Activated CD4-positive, CD25-positive, alpha-beta regulatory T cell treated with anti-CD3 and anti-CD28 coated beads, Interleukin-2, amount 50 U/mL, for 24 hours (primary cell): ENCODE data around the gene PYROXD2.

ENCODE experiments used
- ATAC-seq, 2 donors: fragments of 150-1000 bp; cut with Tn5 transposase; one replicate each; pipeline ENCODE4 v1.10.0; 2021; ENCODE audit warnings: mild to moderate bottlenecking in 1 of 2, moderate library complexity in 1 of 2

The PYROXD2 gene

GRCh38 chr10:98411768-98412167 lies 3.2 kb downstream of the PYROXD2 start:
- ATAC-seq: no peak

DNA sequence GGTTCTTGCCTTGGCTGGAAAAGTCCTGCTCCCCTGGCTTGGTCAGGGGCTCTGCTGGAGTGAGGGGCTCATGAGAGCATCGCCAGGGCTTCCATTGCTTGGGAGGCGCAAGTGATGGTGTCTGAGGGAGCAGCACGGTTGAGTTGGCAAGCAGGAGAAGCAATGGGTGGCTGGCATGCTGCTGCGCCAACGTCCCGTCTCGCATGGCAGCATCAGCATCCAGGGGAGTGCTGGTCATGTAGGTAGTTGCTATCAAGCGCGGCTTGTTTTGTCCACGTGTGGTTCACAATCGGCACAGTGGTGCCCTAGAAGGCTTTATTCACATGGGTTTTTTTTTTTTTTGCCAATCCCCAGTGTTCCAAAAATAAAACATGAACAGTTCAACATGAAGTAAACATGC lies 3.8 kb downstream of the PYROXD2 start:
- no peak for ATAC-seq

DNA sequence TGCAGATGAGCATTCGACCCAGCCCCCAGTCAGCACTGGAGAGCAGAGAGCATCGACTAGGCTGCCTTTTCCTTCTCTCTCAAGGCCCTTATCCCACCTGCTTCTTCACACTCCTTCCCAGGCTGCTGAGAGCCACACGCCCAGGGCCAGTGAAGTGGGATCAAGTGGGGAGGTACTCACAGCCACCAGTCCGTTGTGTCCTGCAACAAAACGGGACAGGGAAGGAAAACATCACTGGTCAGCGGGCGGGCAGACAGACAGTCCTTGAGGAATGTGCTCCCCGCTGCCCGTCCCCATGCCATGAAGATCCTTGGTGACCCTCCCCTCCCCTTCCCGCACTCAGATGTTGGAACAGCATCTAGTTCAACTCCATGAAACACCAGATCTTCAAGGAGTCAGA lies 4.2 kb downstream of the PYROXD2 start:
- no peak for ATAC-seq

DNA sequence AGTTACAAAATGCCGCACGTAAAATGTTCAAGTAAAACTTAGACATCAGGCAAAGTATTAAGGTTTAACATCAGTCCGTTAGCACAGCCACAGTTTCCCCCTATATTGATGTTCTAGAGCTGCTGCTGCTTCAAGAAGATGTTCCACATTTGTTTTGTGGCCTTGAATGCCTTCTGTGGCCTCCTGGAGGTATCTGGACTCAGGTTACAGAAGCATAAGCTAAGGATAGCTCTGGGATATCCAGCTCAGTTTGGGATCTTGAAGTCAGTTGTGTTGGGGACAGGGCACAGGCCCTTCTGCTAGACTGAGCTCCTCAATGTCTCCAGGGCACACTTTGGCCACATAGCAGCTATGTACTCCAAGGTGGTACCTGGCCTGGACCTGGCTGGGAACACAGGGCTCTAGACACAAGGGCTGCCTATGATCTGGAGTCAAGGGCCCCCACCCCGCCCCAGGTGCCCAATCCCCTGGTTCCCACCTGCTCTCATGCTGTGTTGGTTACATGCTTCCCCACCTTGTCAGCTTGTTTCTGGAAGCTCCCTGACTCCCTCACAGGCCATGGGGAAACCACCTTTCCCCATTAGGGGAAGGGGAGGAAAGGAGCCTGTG lies 4.7 kb downstream of the PYROXD2 start:
- ATAC-seq: no peak

DNA sequence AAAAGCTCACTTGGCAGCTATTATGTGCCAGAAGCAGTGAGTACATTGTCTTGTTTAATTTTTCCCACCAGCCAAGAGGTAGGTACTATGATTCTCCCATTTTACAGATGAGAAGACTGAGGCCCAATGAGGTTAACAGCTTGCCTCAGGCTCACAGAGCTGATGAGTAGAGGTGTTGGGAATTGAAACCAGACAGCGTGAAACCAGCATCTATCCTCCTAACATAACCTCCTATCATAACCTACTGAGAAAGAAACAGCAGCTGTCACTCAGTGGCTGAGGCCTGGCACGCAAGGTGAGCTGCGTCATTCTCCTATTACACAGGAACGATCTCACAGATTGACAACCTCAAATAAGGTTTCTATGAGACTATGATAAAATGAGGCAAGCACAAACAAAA lies 6.2 kb downstream of the PYROXD2 start:
- no peak for ATAC-seq

DNA sequence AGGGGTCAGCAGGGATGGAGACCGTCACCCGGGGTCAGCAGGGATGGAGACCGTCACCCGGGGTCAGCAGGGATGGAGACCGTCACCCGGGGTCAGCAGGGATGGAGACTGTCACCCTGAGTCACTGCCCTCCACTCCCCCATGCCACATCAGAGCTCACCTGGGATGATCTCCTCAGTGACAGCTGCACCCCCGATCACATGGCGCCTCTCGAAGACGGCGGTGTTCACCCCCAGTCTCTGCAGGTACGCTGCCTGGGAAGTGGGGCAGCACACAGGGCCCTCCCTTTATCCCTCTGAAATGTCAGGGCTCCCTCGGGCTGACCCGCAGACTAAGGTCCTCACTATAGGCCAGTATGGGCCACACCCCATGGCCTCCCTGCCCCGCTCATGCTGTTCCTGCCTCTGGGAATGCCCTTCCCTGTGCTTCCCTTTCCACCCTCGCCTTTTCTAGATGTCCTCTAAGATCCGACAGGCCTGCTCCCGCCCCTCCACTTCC lies 7.2 kb downstream of the PYROXD2 start:
- no peak for ATAC-seq

GRCh38 chr10:98407017-98407743 lies 7.8 kb downstream of the PYROXD2 start:
- no peak for ATAC-seq

DNA sequence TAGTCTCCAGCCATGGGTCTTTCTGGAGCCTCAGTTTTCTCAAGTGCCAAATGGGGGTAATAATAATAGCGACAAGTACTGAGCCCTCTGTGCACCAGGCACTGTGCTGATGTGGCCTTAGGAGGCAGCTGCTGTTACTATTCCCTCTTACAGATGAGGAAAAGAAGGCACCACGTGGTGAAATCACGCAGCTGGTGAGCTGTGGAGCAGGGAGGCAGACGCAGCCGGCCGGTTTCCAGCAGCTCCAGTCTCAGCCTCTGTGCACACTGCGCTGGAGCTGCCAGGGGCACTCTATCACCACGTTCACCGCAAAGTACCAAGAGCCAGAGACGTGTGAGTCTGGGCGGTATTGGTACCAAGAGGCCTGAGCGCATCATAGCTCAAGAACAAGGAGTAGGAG lies 9.6 kb downstream of the PYROXD2 start:
- ATAC-seq: no peak

- peak; percentile 42 to 61 for ATAC-seq
These were observed 10.2 kb downstream of the PYROXD2 start for GRCh38 chr10:98404571-98405359.

- ATAC-seq: peak; percentile 30 to 51
These were observed 11.0 kb downstream of the PYROXD2 start for GRCh38 chr10:98403812-98404504.

GRCh38 chr10:98402931-98403718 lies 11.9 kb downstream of the PYROXD2 start:
- ATAC-seq: no peak

DNA sequence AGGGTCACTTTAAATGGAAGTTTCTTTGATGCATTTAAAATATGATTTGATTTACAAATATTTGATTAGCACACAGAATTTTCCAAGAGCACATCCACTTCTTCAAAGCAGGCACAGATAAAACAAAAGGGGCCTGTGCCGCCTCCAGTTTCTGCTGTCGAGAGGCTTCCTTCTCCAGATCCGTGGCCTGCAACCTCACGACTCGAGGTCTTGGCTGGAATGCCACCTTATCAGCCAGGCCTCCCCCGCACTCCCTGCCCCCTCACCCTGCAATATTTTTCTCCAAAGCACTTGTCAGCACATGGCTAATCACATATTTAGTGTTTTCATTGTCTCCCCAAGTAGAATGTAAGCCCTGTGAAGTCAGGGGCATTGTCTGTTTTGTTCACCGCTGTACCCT lies 12.5 kb downstream of the PYROXD2 start:
- ATAC-seq: no peak

- peak in 1 of 2 donors; percentile 28 for ATAC-seq
These were observed 14.5 kb downstream of the PYROXD2 start for GRCh38 chr10:98400482-98400881.

DNA sequence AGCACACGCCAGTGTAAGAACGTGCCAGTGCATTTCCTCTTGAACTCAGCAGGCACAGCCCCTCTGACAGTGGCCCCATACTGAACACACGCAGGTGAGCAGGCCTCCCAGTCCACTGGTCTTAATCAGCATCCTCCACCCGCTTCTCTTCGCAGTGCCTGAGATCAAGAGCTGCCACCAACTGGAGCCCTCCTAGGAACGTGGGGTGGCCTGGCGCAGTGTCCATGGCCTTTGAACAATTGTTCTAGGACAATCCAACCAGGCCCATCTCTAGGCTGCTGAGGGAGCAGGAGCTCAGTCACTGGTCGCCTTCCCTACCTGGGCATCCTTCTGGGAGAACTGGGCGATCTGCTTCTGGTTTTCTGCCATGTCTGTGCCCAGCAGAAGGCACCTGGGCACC lies 15.2 kb downstream of the PYROXD2 start:
- ATAC-seq: no peak

DNA sequence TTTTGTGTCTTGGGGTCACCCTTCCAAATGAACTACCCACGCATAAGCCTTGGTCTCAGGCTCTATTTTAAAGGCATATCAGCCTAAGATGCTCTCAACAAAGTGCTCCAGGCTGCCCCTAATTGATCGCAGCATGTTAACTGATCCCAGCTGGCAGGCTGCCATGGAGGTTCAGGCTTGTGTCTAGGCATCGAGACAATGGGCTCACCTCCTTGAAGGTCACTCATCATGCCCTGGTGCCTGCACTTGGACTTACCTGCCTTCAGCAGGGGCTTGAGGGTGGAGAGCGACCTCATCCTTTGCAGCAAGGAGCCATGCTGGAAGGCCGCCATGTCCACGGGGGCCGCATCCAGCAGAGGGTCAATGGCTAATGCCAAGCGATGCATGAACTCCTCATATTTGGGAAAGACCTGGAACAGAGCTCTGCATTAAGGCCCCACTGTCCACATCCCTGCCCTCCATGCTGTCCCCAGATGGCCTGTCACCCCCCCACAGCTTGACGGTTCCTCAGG lies 17.8 kb downstream of the PYROXD2 start:
- ATAC-seq: no peak

DNA sequence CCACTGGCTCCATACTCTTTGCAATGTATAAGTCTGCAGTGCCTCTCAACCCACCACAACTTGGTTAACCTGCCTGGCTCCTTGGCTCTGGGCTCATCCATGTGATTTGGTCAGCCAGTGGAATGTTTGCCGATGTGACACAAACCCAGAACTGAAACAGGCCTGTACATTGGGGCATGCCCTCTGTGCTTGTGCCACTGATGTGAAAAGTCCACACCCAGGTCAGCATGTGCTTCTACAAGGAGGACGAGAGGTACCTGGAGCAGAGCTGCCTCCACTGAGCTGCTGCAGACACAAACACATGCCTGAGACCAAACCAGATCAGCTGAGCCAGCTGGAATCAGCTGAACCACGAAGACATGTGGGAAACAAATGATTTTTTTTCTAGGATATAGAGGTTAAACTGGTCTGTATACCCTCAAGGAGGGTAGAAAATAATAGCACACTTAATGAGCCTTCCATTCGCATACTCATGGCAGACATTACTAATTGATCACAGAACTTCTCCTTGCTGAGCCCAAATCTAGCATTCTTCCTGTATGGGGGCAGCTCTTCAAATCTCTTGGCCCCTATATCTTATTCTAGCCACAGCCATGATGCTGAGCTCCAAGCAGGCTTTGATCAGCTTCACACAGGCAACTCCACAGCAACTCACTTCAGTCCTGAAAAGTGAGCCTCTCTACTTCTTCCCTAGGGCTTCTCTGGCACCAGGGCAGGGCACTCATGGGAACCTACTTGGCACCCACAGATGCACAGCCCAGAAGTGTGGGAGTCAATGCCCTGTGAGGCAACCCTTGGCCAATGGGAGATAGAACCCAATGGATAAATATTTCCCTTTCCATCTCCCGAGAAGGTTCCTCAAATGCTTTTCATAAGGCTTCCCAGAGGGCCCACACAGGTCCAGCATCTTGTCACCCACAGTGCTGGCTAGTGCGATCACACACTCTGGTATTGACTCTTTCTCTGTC lies 18.6 kb downstream of the PYROXD2 start:
- no peak for ATAC-seq

DNA sequence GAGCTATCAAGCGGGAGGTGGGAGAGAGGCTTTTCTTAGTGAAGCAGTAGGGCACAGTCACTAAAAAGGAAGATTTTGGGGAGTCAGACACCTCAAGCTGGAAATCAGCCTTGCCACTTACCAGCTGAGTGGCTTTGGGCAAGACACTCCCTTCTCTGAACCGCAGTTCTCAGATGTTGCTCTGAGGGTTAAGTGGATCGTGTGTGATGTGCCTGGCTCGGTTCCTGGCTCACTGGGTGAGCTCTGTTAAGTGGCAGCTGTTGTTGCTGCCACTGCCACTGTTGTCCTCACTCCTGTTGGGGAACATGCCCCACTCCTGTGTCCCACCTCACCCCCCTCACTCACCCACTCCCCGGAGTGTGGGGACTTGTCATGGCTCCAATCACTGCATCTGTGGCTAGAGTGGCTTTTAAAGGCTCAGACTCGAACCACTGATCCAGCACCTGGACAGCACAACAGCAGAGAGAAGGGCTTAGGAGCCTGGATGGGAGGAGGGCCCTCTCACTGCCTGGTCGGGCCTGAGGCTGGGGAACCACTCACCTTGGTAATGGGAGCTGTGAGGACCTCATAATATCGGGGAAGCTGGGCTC lies 20.0 kb downstream of the PYROXD2 start:
- ATAC-seq: no peak

- peak in 1 of 2 donors; percentile 41 for ATAC-seq
These were observed 23.4 kb downstream of the PYROXD2 start for GRCh38 chr10:98391578-98391991.

DNA sequence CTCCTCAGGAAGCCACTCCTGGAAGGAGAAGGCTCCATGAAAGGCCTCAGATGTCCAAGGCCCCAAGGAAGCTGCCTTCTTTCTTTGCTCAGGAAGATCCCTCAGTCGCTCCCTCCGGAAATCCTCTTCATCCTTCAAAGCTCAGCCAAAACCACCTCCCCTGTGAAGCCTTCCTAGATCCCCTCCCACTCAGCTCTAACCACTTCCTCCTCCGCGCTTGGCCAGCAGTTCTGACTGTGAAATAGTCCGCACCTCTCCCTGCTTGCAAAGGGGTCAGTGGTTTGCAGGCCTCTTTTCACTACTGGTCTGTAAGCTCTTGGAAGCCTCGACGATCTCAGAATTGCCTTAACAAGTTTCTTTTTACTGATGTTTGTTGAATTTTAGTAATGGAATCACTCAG lies 23.9 kb downstream of the PYROXD2 start:
- ATAC-seq: no peak

- no peak for ATAC-seq
These were observed 24.6 kb downstream of the PYROXD2 start for GRCh38 chr10:98390406-98390805.
